GM12878 (cell line): ENCODE results near the gene ASIC2. TPM values are rescaled to one million over a fixed set of nuclear protein-coding genes. Genes with fewer than 3 reads are reported as not detected.

ENCODE experiments used
- ATAC-seq: fragments of 200-7000 bp; cut with Tn5 transposase; 3 replicates; pipeline ENCODE4 v1.9.1; 2020; ENCODE audit warnings: mild to moderate bottlenecking, moderate library complexity
- BruUV-seq: library from RNA; stranded (reverse); fragments of 400-500 nt; replicated peaks from 2 replicates; lab custom pipeline; 2021; lab: Mats Ljungman, UMichigan
- CTCF ChIA-PET: fragments of 300-600 bp; sonication (Branson Sonifier 250); formaldehyde crosslinking; extraction: SDS; loops from one replicate; lab custom pipeline; 2021; ENCODE audit warnings: inconsistent platforms; lab: Yijun Ruan, JAX
- POLR2A ChIA-PET: fragments of 350-600 bp; formaldehyde crosslinking; extraction: SDS; loops from one replicate; lab custom pipeline; 2021; ENCODE audit warnings: inconsistent platforms; lab: Charles Lee
- RAD21 ChIA-PET: fragments of 300-600 bp; sonication (Branson Sonifier 250); formaldehyde crosslinking; loops from one replicate; lab custom pipeline; 2023; ENCODE audit warnings: antibody characterized with exemption; ENCODE audit not compliant: unreplicated experiment; lab: Charles Lee
- SMC1A ChIA-PET: fragments of 300-600 bp; sonication (Branson Sonifier 250); formaldehyde crosslinking; loops from one replicate; lab custom pipeline; 2023; ENCODE audit not compliant: unreplicated experiment, uncharacterized antibody; lab: Charles Lee
- DNase-seq: peaks from one replicate; pipeline ENCODE4 v3.0.0-alpha.2; 2011; ENCODE audit warnings: low read depth, low spot score
- FAIRE-seq: peaks from 3 replicates; lab custom pipeline; 2011; peaks lifted over from hg19 to GRCh38; lab: Jason Lieb, UNC
- H2AFZ ChIP-seq: 2 replicates; pipeline ENCODE4 v1.6.0; 2011; ENCODE audit warnings: low read depth, low read length, control low read depth; ENCODE audit not compliant: control insufficient read depth
- H3K27ac ChIP-seq: 2 replicates; pipeline ENCODE4 v1.5.1; 2011; ENCODE audit warnings: control low read depth; ENCODE audit not compliant: control insufficient read depth, insufficient read depth
- H3K27me3 ChIP-seq, 2 experiments: replicated peaks in 1 of 2; 2 replicates each; pipeline versions ENCODE4 v1.6.0 to v1.6.1; 2011; ENCODE audit warnings: low read length in 1 of 2; ENCODE audit not compliant: control insufficient read depth in 2 of 2, insufficient read depth in 2 of 2
- H3K36me3 ChIP-seq, 2 experiments: 2 replicates each; pipeline ENCODE4 v1.5.1; 2011; ENCODE audit warnings: low read length in 1 of 2; ENCODE audit not compliant: control insufficient read depth in 2 of 2, insufficient read depth in 2 of 2
- H3K4me1 ChIP-seq: 2 replicates; pipeline ENCODE4 v1.6.1; 2011; ENCODE audit warnings: mild to moderate bottlenecking, low read length, moderate library complexity, mixed read lengths; ENCODE audit not compliant: control insufficient read depth, insufficient read depth
- H3K4me2 ChIP-seq: 2 replicates; pipeline ENCODE4 v1.6.0; 2011; ENCODE audit warnings: control low read depth; ENCODE audit not compliant: control insufficient read depth, insufficient read depth
- H3K4me3 ChIP-seq: fragments of 200-600 bp; sonication (generic); 2 replicates; pipeline ENCODE4 v1.5.1; 2016
- H3K79me2 ChIP-seq: 2 replicates; pipeline ENCODE4 v1.6.0; 2011; ENCODE audit warnings: low read length; ENCODE audit not compliant: control insufficient read depth, insufficient read depth
- H3K9ac ChIP-seq: 2 replicates; pipeline ENCODE4 v1.8.0; 2011; ENCODE audit warnings: low read length, control low read depth, mixed read lengths; ENCODE audit not compliant: control insufficient read depth, insufficient read depth
- H3K9me3 ChIP-seq: replicated peaks from 3 replicates; pipeline ENCODE4 v1.5.1; 2011; ENCODE audit warnings: mild to moderate bottlenecking, low read length; ENCODE audit not compliant: control insufficient read depth, insufficient read depth
- H4K20me1 ChIP-seq: 2 replicates; pipeline ENCODE4 v1.6.0; 2011; ENCODE audit not compliant: control insufficient read depth, insufficient read depth
- CEBPB ChIP-seq, 2 experiments: fragments of 150-350 bp in 1 of 2; IDR thresholded peaks; 2 replicates each; pipeline ENCODE4 v1.6.1; 2012 to 2014; ENCODE audit warnings: low read depth in 2 of 2, low read length in 2 of 2, borderline replicate concordance in 1 of 2, inconsistent platforms in 1 of 2
- CHD2 ChIP-seq: IDR thresholded peaks from 2 replicates; pipeline ENCODE4 v1.6.1; 2011; ENCODE audit warnings: low read depth, low read length, improper control_type of control experiment, borderline replicate concordance
- ETV6 ChIP-seq, 2 experiments: fragments of 450-650 bp in 1 of 2; IDR thresholded peaks in 1 of 2; conservative IDR thresholded peaks in 1 of 2; 2 replicates each; pipeline ENCODE4 v1.6.1; 2014; ENCODE audit warnings: antibody characterized with exemption in 1 of 2, borderline replicate concordance in 1 of 2, low read depth in 1 of 2, mild to moderate bottlenecking in 1 of 2, moderate library complexity in 1 of 2
- FOXM1 ChIP-seq: IDR thresholded peaks from 2 replicates; pipeline ENCODE4 v1.6.1; 2012; ENCODE audit warnings: low read depth, mild to moderate bottlenecking, inconsistent platforms, low read length, moderate library complexity
- IRF3 ChIP-seq: fragments of 450-650 bp; IDR thresholded peaks from 2 replicates; pipeline ENCODE4 v1.6.1; 2014; ENCODE audit warnings: mild to moderate bottlenecking
- JUND ChIP-seq: IDR thresholded peaks from 2 replicates; pipeline ENCODE4 v1.6.1; 2012; ENCODE audit warnings: low read depth, mild to moderate bottlenecking, low read length, improper control_type of control experiment, moderate library complexity
- KAT2A ChIP-seq: conservative IDR thresholded peaks from 2 replicates; pipeline ENCODE4 v1.6.1; 2011; ENCODE audit warnings: low read depth, low read length; ENCODE audit not compliant: control insufficient read depth
- MEF2A ChIP-seq: IDR thresholded peaks from 2 replicates; pipeline ENCODE4 v1.6.1; 2011; ENCODE audit warnings: low read depth, mild to moderate bottlenecking, low read length, moderate library complexity; ENCODE audit not compliant: insufficient read depth
- MYB ChIP-seq: fragments of 150-350 bp; IDR thresholded peaks from 2 replicates; pipeline ENCODE4 v1.6.1; 2014; ENCODE audit warnings: mild to moderate bottlenecking, low read depth, low read length, borderline replicate concordance
- NR2C1 ChIP-seq: fragments of 450-650 bp; IDR thresholded peaks from 2 replicates; pipeline ENCODE4 v1.6.1; 2017; ENCODE audit warnings: antibody characterized with exemption, mild to moderate bottlenecking, moderate library complexity
- PML ChIP-seq: IDR thresholded peaks from 2 replicates; pipeline ENCODE4 v1.6.1; 2012; ENCODE audit warnings: low read length, inconsistent platforms
- RBBP5 ChIP-seq: fragments of 200-600 bp; sonication (generic); conservative IDR thresholded peaks from 2 replicates; pipeline ENCODE4 v1.6.1; 2016
- SMAD5 ChIP-seq: IDR thresholded peaks from 2 replicates; pipeline ENCODE4 v1.6.1; 2016; ENCODE audit warnings: antibody characterized with exemption, low read depth
- SREBF1 ChIP-seq: IDR thresholded peaks from 2 replicates; pipeline ENCODE4 v1.6.1; 2012; ENCODE audit warnings: mild to moderate bottlenecking, low read length
- STAT1 ChIP-seq: fragments of 450-650 bp; conservative IDR thresholded peaks from 2 replicates; pipeline ENCODE4 v1.6.1; 2014; ENCODE audit warnings: antibody characterized with exemption, mild to moderate bottlenecking
- TBL1XR1 ChIP-seq: IDR thresholded peaks from 2 replicates; pipeline ENCODE4 v1.6.1; 2012; ENCODE audit warnings: low read depth, low read length, improper control_type of control experiment
- TCF12 ChIP-seq: IDR thresholded peaks from 2 replicates; pipeline ENCODE4 v1.6.1; 2011; ENCODE audit warnings: low read depth, mild to moderate bottlenecking, low read length
- TCF3 ChIP-seq: IDR thresholded peaks from 2 replicates; pipeline ENCODE4 v1.6.1; 2012; ENCODE audit warnings: low read depth, mild to moderate bottlenecking, low read length, borderline replicate concordance; ENCODE audit not compliant: insufficient read depth
- WGBS: methylation state at CpG from one replicate; pipeline ENCODE4 v1.1.6; 2016; ENCODE audit warnings: low lambda C conversion rate; ENCODE audit not compliant: insufficient replicate concordance, insufficient coverage; ENCODE audit errors: missing lambda C conversion rate; 5-methylcytosine and 5-hydroxymethylcytosine counted together
- in situ Hi-C: fragments of 300-500 bp; cut with MboI; formaldehyde crosslinking; loops from 9 replicates; pipeline ENCODE4 v1.14.3; 2018; ENCODE audit warnings: mixed read lengths
- intact Hi-C: fragments of 100-400 bp; cut with micrococcal nuclease; formaldehyde crosslinking; loops from one replicate; pipeline ENCODE4 v1.14.2; 2022; ENCODE audit not compliant: unreplicated experiment
- polyA plus RNA-seq, 11 experiments: library from polyadenylated mRNA; depleted of rRNA in 4 of 11; unstranded in 6 of 11; stranded (reverse) in 5 of 11; fragments of >200 nt; fragmentation: Nextera tagmentation in 4 of 11; fragmentation: Illumina TruSeq in 1 of 11; extraction: Ambion mirVana in 4 of 11; extraction: Trizol in 1 of 11; gene quantifications; 1 replicate in 1 of 11; 2 replicates in 10 of 11; pipeline versions ENCODE4 v1.2.1 to v1.2.3, GENCODE V29; 2011 to 2016; ENCODE audit warnings: inconsistent platforms in 2 of 11, missing spikeins in 2 of 11, low read depth in 1 of 11
- total RNA-seq, 4 experiments: library from RNA; depleted of rRNA in 3 of 4; stranded (reverse); fragments of >200 nt in 3 of 4; fragmentation: Illumina TruSeq in 1 of 4; extraction: Trizol in 1 of 4; gene quantifications; 2 replicates each; pipeline versions ENCODE4 v1.2.1 to v1.2.3, GENCODE V29; 2013 to 2021

Gene ASIC2
- total and polyA plus RNA-seq, 10 of the 15 experiments (the other 5 are each of a cell fraction or from before 2014, with no cell fraction given) = not detected

GRCh38 chr17:33197342-33197741, 95.8 kb downstream of the ASIC2 start:
- DNase-seq (no peak), FAIRE-seq (no peak), ATAC-seq (no peak)
- Histone ChIP-seq H3K4me3 (no peak overlapping the region), H3K79me2 (no peaks in the 10 kb centered on the region), H3K27me3 (no peaks in the 10 kb centered on the region), H3K27ac (no peak overlapping the region), H3K9ac (no peak overlapping the region), H4K20me1 (no peaks in the 10 kb centered on the region), H3K4me1 (no peaks in the 10 kb centered on the region), H2AFZ (no peak overlapping the region), H3K4me2 (no peak overlapping the region), H3K36me3 (no peaks in the 10 kb centered on the region), H3K9me3 (no peaks in the 10 kb centered on the region)
- no peak for TF ChIP-seq MYB
- no peak for TF ChIP-seq NR2C1
- TF ChIP-seq TBL1XR1 = no peak
- TF ChIP-seq TCF12 = no peak
- TF ChIP-seq CHD2 = no peak
- no peak for TF ChIP-seq TCF3
- TF ChIP-seq FOXM1 = no peak
- no peak for TF ChIP-seq IRF3
- TF ChIP-seq JUND = no peak
- no peak for TF ChIP-seq ETV6 (conservative IDR thresholded peaks at IDR 0.05 in 1 of 2, IDR thresholded peaks at IDR 0.05 in 1 of 2; ENCODE audit: borderline replicate concordance in 1 of 2, low read depth in 1 of 2)
- no peak for TF ChIP-seq RBBP5
- no peak for TF ChIP-seq STAT1
- TF ChIP-seq MEF2A = no peak
- TF ChIP-seq CEBPB (IDR thresholded peaks at IDR 0.05; ENCODE audit: borderline replicate concordance in 1 of 2, low read depth in 2 of 2, low read length in 2 of 2) = no peak
- no peak for TF ChIP-seq SMAD5
- no peak for TF ChIP-seq SREBF1
- no peak for TF ChIP-seq KAT2A
- no peak for TF ChIP-seq PML
- 0% methylated on average over 2 of the region's 2 CpGs for WGBS
- BruUV-seq = no TSS peak
- ChIA-PET CTCF (no interaction called here), POLR2A (no interaction called here), RAD21 (no interaction called here), SMC1A (interaction anchor here (1.7 kb wide), 1 partner anchor 13 kb away, joined by 4 read pairs; no protein-coding TSS in a partner anchor)
- intact Hi-C loops (no loop called here), in situ Hi-C loops (no loop called here)
